HG02870 (cell line): ENCODE results near the gene GSTO2.

ENCODE experiments used
- ATAC-seq: cut with Tn5 transposase; IDR thresholded peaks from one replicate; pipeline ENCODE4 v1.9.1; 2021; ENCODE audit warnings: mild to moderate bottlenecking, moderate library complexity; ENCODE audit not compliant: unreplicated experiment

GSTO2 gene

DNA sequence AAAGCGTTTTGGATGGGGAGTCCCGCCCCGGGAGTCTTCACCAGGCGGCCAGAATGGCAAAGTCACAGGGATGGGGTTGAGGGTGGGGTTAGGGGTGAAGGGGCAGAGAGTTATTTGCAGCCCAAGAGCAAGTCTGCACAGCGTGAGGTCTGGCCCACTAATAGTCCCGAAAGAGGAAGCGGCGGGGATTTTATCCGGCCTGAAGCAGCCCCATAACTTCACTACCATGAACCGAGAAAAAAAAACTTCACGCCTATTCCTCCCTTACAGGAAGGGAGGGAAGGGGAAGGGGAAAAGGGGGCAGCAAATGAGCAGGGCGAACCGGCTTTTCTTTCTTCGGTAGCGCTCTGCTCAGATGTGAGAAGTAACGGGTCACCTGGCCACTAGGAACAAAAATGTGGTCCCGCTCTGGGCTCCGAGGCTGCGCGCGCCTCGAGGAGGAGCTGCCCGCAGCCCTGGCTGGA lies 68.6 kb downstream of the GSTO2 start:
- peak; percentile 45 for ATAC-seq

DNA sequence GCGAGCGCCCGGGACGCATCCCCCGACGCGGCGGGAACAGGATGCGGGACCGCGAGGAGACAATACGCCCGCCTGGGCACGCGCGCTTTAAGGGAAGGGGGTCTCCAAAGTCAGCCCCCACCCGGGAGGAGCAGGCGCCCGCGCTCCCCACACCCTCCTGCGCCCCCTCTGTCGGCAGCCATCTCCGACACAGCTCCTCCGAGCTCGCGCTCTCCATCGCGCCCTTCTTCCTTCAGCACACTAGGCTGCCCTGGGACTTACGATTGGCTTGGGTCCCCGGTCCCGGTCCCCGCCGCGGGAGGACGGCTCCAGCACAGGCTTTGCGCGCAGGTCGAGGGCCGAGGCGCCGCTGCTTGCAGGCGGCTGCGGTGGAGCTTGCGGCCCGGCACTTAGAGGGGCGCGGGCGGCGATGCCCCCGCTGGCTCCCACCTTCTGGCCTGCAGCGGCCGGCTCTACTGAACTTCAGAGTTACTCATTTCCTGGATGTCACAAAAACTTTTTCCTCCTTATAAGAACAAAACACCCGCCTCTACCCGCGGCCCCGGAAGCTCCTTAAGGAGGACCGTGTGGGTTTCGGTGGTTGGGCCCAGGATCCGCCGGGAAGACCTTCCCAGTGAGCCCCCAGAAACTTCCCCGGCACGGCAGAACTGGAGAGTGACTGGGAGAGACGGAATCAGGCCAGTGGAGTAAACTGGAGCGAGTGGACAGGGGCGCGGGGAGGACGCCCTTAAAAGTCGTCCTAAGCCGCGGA lies 69.2 kb downstream of the GSTO2 start, which contains the start of gene ITPRIP:
Gene ITPRIP, minus strand, starts transcription at position 481 of the 751 bp plus-strand sequence. CDS start 22,414 bp downstream, outside the sequence.
- ATAC-seq, result peak; percentile 63

DNA sequence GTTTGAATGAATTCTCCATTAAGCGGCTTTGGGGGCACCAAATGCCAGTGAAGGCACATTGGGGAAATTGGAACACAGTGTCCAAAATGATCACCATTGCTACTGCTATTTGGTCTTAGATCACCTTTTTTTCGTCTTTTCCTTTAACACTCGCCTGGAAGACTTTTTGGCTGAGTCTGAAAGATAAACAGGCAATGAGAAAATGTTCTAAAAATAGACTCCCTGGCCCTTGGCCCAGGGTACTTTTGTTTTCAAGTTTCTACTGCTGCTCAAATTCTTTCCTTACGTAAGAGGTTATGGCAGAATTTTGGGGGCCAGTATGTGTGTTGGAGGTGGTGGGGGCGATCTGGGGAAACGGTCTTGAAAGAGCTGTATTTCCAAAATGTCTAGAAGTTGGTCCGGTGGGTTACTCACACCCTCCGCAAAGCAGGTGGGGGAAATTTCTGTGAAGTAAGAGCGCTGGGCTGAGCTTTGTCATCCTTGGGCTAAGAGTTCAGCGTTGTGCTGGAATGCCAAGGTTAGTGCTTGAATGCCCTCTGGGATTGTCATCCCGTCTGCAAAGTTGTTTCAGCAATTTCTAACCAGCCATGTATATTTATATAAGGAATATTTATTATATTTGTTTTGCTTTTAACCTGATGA lies 70.6 kb downstream of the GSTO2 start:
- no peak for ATAC-seq

DNA sequence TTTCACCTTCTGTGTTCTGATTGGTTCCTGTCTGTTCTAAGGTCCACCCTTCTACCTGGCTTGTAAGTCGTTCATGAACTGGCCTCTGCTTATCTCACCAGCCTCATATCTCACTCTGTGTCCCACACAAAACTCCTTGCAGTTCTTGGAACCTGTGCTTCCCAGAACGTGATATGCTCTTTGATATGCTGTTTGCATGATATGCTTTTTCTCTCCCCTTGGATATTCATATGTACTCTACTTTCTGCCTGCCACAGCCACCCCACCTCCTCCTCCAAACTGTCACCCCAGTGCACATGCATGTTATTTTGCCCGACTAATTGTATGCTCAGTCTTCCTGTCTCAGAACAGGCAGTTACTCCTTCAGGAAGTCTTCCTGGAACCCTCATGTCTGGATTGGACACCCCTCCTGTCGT lies 71.1 kb downstream of the GSTO2 start:
- no peak for ATAC-seq

DNA sequence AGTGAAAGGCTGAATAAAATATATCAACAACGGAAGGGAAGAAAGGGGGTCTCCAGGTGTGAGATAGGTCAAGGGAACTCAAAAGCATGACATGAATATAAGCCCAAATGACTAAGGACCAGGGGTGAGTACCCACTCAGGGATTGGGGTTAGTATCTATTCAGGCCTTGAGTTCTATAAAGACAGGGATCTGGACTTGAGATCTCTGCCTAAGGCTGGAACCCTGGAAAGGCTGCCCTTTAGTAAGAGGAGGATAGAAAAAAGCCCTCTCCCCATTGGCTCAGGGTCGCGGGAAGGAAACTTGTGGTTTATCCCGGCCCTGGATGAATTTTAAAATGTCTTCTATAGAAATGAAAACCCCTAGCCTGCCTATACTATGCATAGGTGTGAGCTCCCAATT lies 71.7 kb downstream of the GSTO2 start:
- no peak for ATAC-seq

DNA sequence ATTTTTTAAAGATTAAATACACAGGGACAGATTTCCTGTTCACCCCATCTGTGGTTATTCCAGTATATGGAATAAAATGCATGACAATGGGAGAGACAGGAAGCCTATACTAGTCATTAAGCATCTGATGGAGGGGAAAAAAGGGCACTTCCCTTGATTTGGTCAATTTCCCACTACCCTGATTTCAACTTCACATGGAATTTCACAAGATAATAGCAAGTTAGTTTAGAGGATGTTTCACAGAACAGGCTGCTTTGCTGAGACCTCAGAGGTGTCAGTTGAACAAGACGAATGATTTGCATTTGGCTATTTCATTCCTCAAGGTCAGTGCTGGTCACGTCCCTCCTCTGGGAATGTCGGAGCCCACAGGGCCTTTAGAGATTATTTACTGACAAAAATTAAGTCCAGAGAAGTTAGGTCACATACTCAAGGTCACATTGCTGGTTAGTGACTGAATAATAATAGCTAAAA lies 74.0 kb downstream of the GSTO2 start:
- ATAC-seq, result no peak

DNA sequence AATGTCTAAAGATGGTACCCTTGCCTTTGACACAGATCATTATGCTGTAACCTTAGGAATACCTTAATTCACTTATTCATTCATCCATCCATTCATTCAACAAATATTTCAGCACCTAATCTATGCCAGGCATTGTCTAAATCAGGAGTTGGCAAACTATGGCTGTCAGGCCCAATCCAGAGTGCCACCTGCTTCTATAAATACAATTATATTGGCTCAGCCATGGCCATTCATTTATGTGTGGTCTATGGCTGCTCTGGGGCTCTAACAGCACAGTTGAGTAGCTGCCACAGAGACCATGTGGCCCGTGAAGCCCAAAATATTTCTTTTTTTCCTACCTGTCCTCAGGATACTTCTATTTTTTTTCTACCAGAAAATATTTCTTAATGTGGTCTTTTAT lies 75.2 kb downstream of the GSTO2 start:
- no peak for ATAC-seq

DNA sequence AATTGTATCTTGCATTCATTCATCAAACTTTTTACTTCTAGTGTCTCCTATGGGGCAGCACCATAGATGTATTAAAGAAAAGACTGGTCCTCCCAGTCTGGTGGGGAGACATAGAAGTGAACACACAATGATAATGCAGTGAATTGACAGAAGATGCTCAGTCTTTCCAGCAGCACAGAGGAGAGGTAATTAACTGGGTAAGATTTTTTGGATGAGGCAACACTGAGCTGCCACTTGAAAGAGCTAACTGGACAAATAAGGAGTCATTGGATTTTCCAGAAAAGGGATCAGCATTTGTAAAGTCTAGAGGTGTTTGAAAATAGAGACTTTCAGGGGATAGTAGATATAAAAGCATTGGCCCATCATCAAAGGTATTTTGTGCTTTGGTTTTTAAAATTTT lies 76.5 kb downstream of the GSTO2 start:
- no peak for ATAC-seq

DNA sequence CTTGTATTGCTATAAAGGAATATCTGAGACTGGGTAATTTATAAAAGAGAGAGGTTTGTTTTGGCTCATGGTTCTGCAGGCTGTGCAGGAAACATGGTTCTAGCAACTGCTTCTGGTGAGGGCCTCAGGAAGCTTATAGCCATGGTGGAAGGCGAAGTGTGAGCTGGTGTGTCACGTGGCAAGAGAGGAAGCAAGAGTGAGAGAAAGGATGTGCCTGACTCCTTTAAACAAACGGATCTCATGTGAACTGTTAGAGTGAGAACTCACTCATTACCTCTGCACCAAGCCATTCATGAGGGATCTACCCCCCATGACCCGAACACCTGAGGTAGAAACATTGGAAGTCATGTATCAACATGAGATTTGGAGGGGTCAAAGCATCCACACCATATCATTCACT lies 77.0 kb downstream of the GSTO2 start:
- no peak for ATAC-seq

DNA sequence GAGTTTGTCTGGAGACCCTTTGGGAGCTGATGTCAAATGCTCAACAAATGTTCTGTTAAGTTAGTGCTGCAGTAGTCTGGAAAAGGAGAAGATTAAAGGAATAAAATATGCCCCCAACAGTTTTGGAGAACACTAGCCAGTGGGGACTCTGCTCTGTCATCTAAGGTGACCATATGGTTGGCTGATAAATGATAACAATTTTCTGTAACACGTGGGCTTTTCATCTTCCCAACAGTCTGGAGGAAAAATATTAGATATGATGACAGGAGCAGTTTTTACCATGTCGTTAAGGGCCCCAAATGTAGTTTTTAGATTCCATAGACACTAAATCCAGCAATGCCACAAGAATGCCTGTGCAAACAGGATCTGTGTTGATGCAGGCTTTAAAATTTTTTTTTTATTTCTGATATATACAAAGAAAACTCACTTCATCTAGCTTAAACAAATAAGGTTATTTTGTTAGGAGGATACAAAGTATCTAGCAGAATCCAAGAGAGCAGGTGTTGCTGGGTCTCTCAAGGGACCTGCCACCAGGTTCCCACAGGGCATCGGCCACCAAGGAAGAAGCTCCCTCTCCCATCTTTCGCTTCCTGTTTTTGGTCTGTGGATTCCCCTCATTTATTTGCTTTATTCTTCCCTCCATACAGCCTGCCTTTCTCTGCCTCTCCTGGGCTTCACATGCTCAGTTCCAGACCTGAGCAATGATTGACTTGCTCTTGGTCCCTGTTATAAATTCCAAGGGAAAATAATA lies 78.5 kb downstream of the GSTO2 start:
- ATAC-seq, result no peak

DNA sequence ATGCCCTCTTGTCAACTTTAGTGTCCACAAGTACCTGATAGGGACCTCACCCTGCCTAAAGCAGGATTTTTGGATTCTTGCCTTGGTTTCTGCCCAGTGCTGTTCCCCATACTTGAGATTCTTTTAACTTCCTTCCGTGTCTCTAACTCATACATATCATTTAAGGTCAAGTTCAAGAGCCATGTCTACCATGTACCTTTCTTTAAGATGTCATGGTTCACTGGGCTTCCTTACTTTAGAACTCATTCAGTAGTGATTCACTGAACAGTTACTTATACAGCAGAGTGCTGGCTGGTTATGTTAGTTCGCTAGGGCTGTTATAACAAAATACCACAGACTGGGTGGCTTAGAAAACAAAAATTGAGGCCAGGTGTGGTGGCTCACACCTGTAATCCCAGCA lies 79.6 kb downstream of the GSTO2 start:
- ATAC-seq, result no peak

DNA sequence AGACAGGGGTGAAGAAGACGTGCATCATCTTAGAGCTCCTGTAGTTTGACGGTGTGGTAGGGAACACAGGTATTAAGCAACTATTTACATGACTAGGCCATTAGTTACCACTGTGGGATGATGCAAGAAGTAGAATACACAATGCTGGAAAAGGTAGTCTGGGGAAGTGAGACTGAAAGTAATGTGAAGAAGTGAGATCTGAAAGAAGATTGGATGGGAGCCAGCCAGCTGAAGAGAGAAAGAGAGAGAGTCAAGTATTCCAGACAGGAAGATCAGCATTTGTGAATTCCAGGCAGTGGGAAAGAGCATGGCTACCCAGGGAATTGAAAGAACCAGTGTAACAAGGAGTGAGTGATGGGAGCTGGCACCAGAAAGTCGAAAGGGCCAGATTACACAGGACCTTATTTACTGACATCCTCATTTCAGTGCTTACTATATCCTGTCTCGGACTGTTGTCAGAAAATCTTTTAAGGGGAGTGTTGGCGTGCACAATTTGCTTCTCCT lies 80.7 kb downstream of the GSTO2 start:
- ATAC-seq, result peak; percentile 50

DNA sequence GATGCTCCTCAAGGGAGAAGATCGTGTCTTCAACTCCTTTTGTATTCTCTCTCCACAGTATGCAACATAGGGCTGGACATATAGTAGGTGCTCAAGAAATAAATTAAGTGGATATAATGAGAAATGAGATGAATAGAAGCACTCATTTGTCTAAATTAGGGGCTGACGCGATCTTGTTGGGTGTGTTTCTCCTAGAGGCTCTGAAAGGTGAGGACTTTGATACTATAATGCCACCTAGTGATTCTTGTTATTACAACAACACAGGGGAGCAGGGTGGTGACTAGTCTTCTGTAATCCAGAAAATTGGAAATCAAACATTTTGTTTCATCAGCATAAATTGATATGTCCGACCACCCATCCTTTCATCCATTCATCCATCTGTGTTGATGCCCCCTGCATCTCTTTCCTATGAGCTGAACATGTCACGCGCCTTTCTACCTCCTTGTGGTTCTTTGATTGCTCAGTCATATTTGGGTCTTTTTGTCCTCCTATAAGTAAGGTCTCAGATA lies 81.2 kb downstream of the GSTO2 start:
- ATAC-seq, result peak; percentile 44

DNA sequence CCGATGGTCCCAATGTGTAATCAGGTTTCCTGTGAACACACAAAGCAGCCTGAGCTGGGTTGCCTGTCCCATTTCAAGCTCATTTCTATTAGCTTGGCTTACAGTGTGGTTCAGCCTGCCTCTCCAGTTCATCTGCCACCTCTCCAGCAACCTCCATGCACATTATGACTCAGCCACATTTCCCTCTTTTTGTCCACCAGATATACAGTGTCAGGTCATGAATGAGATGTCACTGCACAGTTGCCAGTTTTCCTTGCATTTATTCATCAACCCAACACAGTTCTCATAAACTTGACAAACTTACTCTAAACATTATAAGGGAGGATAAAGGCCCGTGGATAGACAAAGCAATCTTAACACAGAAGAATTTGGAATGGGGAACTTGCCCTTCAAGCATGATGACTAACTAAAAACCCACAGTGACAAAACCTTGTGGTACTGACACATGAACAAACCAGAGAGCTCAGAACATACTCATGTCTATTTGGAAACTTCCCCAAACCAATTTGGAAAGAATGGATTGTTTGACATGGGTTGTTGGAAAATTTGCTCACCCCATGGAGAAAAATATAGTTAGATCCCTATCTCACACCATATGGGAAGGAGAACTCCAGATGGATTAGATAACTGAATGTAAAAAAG lies 82.2 kb downstream of the GSTO2 start:
- ATAC-seq, result peak; percentile 19

DNA sequence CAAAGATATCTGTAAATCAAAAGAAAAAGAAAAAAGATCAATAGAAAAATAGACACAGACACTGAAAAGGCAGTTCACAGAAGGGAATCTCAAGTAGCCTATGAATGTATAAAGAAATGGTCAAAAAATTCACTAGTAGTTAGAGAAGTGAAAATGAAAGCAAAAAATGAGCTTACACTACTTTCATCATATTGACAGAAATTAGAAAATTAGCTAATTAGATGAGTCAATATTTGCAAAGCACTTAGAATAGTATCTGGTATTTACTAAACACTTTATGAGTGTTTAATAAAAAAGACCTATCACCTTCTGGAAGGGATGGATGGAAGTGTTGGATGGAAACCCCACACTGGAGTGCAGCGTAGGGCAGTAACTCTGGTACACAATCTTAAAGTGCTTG lies 82.9 kb downstream of the GSTO2 start:
- ATAC-seq, result peak; percentile 17

DNA sequence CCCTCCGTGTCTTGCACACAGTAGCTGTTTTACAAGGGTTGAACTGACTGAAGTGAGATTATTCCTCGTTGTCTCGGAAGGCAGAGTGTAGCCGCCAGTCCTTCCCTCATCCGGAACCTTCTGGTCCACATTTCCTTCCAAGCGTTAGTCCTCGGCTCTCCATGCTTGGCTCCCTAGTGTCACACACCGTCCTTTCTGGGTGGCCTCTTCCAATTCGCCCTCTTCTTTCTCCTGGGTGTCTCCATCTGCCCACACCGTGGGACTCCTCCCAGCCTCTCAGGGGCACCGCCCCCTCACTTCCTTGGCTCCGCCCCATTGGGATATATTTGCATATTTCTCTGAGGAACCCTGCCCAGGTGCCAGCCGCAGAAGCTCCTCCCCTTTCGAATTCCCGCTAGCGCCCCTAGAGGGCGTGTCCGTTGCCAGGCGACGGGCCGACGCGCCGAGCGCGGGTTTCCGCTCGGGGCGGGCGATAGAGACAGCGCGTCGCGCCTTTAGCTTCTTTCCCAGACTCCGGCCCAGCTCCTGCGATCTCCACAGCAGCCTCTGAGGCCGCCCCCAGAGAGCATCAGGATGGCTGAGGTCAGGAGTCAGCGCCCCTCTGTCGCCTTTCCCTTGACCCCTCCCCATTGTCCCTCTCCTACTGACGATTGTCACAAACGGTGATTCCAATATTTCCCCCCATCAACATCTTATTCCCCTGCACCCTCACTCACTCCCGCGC lies 84.5 kb downstream of the GSTO2 start, which contains the start of gene CFAP58:
Gene CFAP58, plus strand, starts transcription at position 509 of the 724 bp plus-strand sequence. Its CDS starts 65 bp downstream, at position 574.
- peak; percentile 39 for ATAC-seq
